ENCODE measurements around the gene TBC1D24.

TBC1D24 gene

DNA sequence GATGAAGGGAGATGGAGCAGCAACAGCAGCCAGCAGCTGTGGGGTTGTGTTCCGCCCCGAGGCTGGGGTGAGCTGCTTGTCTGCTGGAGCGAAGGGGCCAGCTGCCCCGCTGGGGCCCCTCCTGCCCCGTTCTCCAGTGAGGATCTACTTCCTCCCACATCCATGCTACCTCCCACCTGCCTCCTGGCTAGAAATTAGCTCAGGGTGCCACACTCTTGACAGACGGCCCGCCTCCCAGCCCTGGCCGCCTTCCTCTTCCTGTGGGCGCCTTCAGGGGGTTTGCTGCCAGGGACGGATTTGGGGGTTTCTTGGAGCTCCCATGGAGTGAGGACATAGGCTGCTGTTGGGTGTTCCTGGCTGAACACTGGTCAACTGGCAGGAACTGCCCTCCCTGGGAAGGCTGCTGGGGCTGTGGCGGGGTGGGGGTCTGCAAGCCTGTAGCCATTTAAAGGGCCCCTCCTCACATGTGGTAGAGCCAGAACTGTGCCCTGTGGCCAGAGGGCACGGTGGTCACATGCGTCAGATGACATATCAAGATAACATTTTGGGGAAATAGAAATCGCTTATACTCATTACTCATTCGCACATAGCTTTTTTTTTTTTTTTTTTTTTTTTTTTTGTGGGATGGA lies 13.1 kb downstream of the TBC1D24 start:
- no peak overlapping the region for H3K4me2 ChIP-seq (ENCODE audit: low read length)
- no peak overlapping the region for H3K9ac ChIP-seq (ENCODE audit: low read length)
- no peaks in the 10 kb centered on the region for H3K9me2 ChIP-seq (ENCODE audit: low read depth, low read length)
- no peaks in the 10 kb centered on the region for H3K79me2 ChIP-seq (ENCODE audit: insufficient read depth, low read length)
- peaks cover 8% of the 10 kb centered on the region for H3K4me1 ChIP-seq (ENCODE audit: insufficient read depth, low read length, severe bottlenecking)
- no peaks in the 10 kb centered on the region; the same call in 1 of the 2 replicates for H3K27me3 ChIP-seq (ENCODE audit: insufficient read depth, low read length)
- H4K20me1 ChIP-seq (ENCODE audit: insufficient read depth, low read length), result no peaks in the 10 kb centered on the region
- no peaks in the 10 kb centered on the region for H3K9me3 ChIP-seq (ENCODE audit: low read length)
- H3F3A ChIP-seq (ENCODE audit: insufficient read depth, low read length), result no peaks in the 10 kb centered on the region
- no peak overlapping the region for H3K27ac ChIP-seq (ENCODE audit: low read depth, low read length, poor library complexity, severe bottlenecking)
- TF ChIP-seq, protein P1, sequence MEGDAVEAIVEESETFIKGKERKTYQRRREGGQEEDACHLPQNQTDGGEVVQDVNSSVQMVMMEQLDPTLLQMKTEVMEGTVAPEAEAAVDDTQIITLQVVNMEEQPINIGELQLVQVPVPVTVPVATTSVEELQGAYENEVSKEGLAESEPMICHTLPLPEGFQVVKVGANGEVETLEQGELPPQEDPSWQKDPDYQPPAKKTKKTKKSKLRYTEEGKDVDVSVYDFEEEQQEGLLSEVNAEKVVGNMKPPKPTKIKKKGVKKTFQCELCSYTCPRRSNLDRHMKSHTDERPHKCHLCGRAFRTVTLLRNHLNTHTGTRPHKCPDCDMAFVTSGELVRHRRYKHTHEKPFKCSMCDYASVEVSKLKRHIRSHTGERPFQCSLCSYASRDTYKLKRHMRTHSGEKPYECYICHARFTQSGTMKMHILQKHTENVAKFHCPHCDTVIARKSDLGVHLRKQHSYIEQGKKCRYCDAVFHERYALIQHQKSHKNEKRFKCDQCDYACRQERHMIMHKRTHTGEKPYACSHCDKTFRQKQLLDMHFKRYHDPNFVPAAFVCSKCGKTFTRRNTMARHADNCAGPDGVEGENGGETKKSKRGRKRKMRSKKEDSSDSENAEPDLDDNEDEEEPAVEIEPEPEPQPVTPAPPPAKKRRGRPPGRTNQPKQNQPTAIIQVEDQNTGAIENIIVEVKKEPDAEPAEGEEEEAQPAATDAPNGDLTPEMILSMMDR (IDR thresholded peaks at IDR 0.05; ENCODE audit: low read length), result no peak
- no peak for TF ChIP-seq EZH2 (IDR thresholded peaks at IDR 0.05; ENCODE audit: borderline replicate concordance, low read length)
- no peak overlapping the region for H3K4me3 ChIP-seq (ENCODE audit: low read depth, low read length, poor library complexity, severe bottlenecking)
- no peaks in the 10 kb centered on the region for H3K36me3 ChIP-seq (ENCODE audit: insufficient read depth, low read length)
- H2AFZ ChIP-seq (ENCODE audit: low read length), result no peak overlapping the region

GRCh38 chr16:2489581-2489980 lies 14.7 kb downstream of the TBC1D24 start:
- no peaks in the 10 kb centered on the region; the same call in 1 of the 2 replicates for H3K27me3 ChIP-seq (ENCODE audit: insufficient read depth, low read length)
- H3K9me2 ChIP-seq (ENCODE audit: low read depth, low read length), result no peaks in the 10 kb centered on the region
- H3K9me3 ChIP-seq (ENCODE audit: low read length), result no peaks in the 10 kb centered on the region
- H3K27ac ChIP-seq (ENCODE audit: low read depth, low read length, poor library complexity, severe bottlenecking), result no peak overlapping the region
- TF ChIP-seq, protein P1 (IDR thresholded peaks at IDR 0.05; ENCODE audit: low read length), result no peak
- no peak for TF ChIP-seq EZH2 (IDR thresholded peaks at IDR 0.05; ENCODE audit: borderline replicate concordance, low read length)
- no peak overlapping the region for H3K9ac ChIP-seq (ENCODE audit: low read length)
- no peaks in the 10 kb centered on the region for H3K79me2 ChIP-seq (ENCODE audit: insufficient read depth, low read length)
- H2AFZ ChIP-seq (ENCODE audit: low read length), result no peak overlapping the region
- H3K4me3 ChIP-seq (ENCODE audit: low read depth, low read length, poor library complexity, severe bottlenecking), result no peak overlapping the region
- H3F3A ChIP-seq (ENCODE audit: insufficient read depth, low read length), result no peaks in the 10 kb centered on the region
- no peaks in the 10 kb centered on the region for H3K36me3 ChIP-seq (ENCODE audit: insufficient read depth, low read length)
- H3K4me1 ChIP-seq (ENCODE audit: insufficient read depth, low read length, severe bottlenecking), result peaks cover 8% of the 10 kb centered on the region
- H4K20me1 ChIP-seq (ENCODE audit: insufficient read depth, low read length), result no peaks in the 10 kb centered on the region
- H3K4me2 ChIP-seq (ENCODE audit: low read length), result no peak overlapping the region

DNA sequence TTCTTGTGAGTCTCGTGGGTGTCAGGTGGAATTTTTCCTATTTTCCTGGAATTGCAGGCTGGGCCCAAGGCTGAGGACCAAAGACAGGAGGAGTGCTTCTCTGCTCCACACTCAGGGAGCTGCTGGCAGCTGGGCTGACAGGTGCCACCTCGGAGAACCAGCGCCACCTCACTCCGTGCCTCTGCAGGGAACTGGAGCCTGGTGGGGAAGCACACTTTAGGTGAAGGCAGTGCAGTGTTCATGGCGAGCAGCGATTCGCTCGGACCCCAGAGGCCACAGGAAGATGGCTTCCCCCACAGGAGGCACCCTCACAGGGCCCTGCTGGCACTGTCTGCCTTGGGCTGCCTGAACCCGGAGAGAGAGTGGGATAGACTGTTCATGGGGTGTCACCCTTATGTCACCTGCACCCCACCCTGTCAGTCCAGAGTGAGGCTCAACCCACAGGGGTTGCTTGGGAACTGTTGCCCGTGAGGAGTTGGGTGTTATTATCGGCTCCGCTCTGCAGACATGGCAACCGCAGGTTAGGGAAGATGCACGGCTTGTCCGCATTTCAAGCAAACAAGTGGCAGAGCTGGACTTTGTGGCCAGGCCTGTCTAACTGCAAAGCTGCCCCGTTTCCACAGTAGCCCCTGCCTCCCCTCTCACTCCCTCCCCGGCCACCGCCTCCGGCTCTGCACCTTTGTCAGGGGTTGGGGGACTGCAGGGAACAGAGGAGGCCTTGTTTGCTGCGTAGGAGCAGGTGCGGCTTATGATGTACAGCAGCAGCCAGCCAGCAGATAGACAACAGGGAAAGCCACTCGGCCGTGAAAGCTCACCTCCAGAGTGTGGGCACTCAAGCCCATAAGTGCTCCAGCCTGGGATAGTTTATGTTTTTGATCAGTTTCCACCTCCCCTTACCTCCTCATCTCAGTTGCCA lies 15.5 kb downstream of the TBC1D24 start:
- H2AFZ ChIP-seq (ENCODE audit: low read length), result no peak overlapping the region
- H3K9me2 ChIP-seq (ENCODE audit: low read depth, low read length), result no peaks in the 10 kb centered on the region
- H3K27ac ChIP-seq (ENCODE audit: low read depth, low read length, poor library complexity, severe bottlenecking), result no peak overlapping the region
- no peaks in the 10 kb centered on the region for H3F3A ChIP-seq (ENCODE audit: insufficient read depth, low read length)
- H3K4me2 ChIP-seq (ENCODE audit: low read length), result no peak overlapping the region
- H3K27me3 ChIP-seq (ENCODE audit: insufficient read depth, low read length), result no peaks in the 10 kb centered on the region
- H3K4me3 ChIP-seq (ENCODE audit: low read depth, low read length, poor library complexity, severe bottlenecking), result no peak overlapping the region
- no peaks in the 10 kb centered on the region for H3K36me3 ChIP-seq (ENCODE audit: insufficient read depth, low read length)
- H3K79me2 ChIP-seq (ENCODE audit: insufficient read depth, low read length), result no peaks in the 10 kb centered on the region
- no peak overlapping the region for H3K9ac ChIP-seq (ENCODE audit: low read length)
- peaks cover 8% of the 10 kb centered on the region for H3K4me1 ChIP-seq (ENCODE audit: insufficient read depth, low read length, severe bottlenecking)
- H4K20me1 ChIP-seq (ENCODE audit: insufficient read depth, low read length), result no peaks in the 10 kb centered on the region
- TF ChIP-seq, protein P1 (IDR thresholded peaks at IDR 0.05; ENCODE audit: low read length), result no peak
- TF ChIP-seq EZH2 (IDR thresholded peaks at IDR 0.05; ENCODE audit: borderline replicate concordance, low read length), result no peak
- H3K9me3 ChIP-seq (ENCODE audit: low read length), result no peaks in the 10 kb centered on the region

All from OCI-LY1 (cell line).